ENCODE measurements around the gene SRBD1.

- TF ChIP-seq, protein P1, sequence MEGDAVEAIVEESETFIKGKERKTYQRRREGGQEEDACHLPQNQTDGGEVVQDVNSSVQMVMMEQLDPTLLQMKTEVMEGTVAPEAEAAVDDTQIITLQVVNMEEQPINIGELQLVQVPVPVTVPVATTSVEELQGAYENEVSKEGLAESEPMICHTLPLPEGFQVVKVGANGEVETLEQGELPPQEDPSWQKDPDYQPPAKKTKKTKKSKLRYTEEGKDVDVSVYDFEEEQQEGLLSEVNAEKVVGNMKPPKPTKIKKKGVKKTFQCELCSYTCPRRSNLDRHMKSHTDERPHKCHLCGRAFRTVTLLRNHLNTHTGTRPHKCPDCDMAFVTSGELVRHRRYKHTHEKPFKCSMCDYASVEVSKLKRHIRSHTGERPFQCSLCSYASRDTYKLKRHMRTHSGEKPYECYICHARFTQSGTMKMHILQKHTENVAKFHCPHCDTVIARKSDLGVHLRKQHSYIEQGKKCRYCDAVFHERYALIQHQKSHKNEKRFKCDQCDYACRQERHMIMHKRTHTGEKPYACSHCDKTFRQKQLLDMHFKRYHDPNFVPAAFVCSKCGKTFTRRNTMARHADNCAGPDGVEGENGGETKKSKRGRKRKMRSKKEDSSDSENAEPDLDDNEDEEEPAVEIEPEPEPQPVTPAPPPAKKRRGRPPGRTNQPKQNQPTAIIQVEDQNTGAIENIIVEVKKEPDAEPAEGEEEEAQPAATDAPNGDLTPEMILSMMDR (conservative IDR thresholded peaks at IDR 0.05; ENCODE audit: low read depth in 2 of 2), result no peak
- TF ChIP-seq POLR2AphosphoS5 (IDR thresholded peaks at IDR 0.05; ENCODE audit: low read depth), result no peak
- no peak for TF ChIP-seq EZH2 (IDR thresholded peaks at IDR 0.05; ENCODE audit: low read depth, unreplicated experiment)
Measured at GRCh38 chr2:45596761-45597160, 14.3 kb downstream of the SRBD1 start.
